ENCODE data around the gene ARHGAP24. TPM values are rescaled to one million over a fixed set of nuclear protein-coding genes. Genes with fewer than 3 reads are reported as not detected.
"Not testable (repeated sequence)": the region's sequence is repeated elsewhere in the genome, so short reads cannot be mapped to it uniquely, and the experiment has no call there.

The ARHGAP24 gene
- total RNA-seq, 1 experiment from 2014 or later: 1.3 TPM

DNA sequence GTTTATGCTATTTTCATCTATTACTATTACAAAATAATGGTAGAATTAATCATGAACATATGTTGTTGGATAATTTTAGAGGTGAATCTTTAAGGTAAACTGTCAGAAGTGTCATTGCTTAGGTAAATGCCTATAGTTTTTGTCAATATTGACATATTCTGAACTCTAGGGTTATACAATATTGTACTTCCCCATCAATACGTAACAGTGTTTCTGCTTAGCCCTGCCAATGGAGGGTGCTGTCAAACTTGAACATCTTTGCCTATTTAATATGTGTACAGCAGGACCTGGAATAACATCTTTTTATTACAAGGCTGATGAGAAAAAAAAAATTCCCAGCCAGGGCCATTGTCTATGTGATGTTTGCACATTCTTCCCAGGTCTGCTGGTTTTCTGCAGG, 40.8 kb downstream of the ARHGAP24 start:
- ATAC-seq (no peak), DNase-seq (ENCODE audit: low read depth, low spot score) (no peak)
- BruUV-seq (replicated peaks): no TSS peak
- POLR2A ChIA-PET: no interaction called here
- no peak overlapping the region for H3K4me2 ChIP-seq (ENCODE audit: low read length)
- intact Hi-C loops (cut with micrococcal nuclease): no loop called here
- RAD21 ChIA-PET (ENCODE audit: low non-redundant PET in 1 of 2, low total read pairs in 2 of 2, uncharacterized antibody in 2 of 2, unreplicated experiment in 2 of 2): no interaction called here
- no peak overlapping the region for H3K4me3 ChIP-seq (replicated peaks in 1 of 2; ENCODE audit: low read depth in 1 of 2, low read length in 2 of 2)
- no peak overlapping the region for H2AFZ ChIP-seq (ENCODE audit: low read depth, low read length, poor library complexity, severe bottlenecking)
- H3K27ac ChIP-seq (ENCODE audit: low read depth, low read length): no peak overlapping the region
- H3K9me3 ChIP-seq (ENCODE audit: control insufficient read depth in 1 of 2, insufficient read depth in 1 of 2, low read depth in 1 of 2, low read length in 2 of 2): no peaks in the 10 kb centered on the region
- TF ChIP-seq, protein P1, sequence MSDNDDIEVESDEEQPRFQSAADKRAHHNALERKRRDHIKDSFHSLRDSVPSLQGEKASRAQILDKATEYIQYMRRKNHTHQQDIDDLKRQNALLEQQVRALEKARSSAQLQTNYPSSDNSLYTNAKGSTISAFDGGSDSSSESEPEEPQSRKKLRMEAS (IDR thresholded peaks at IDR 0.05): no peak
- TF ChIP-seq SIN3A (IDR thresholded peaks at IDR 0.05; ENCODE audit: low read depth) (no peak), ZFX (IDR thresholded peaks at IDR 0.05) (no peak), FOSL1 (IDR thresholded peaks at IDR 0.05; ENCODE audit: low read depth) (no peak), CBX3 (IDR thresholded peaks at IDR 0.05; ENCODE audit: low read depth) (no peak), POLR2A (IDR thresholded peaks at IDR 0.05; ENCODE audit: borderline replicate concordance, extremely low read depth, insufficient read depth, insufficient read length) (no peak), YY1 (IDR thresholded peaks at IDR 0.05; ENCODE audit: extremely low read depth, insufficient replicate concordance, low read depth, low read length) (no peak), EZH2 (IDR thresholded peaks at IDR 0.05) (no peak), ZNF274 (IDR thresholded peaks at IDR 0.05; ENCODE audit: low read depth, low read length) (no peak), SRF (IDR thresholded peaks at IDR 0.05; ENCODE audit: low read depth) (no peak), ELF1 (IDR thresholded peaks at IDR 0.05; ENCODE audit: borderline replicate concordance, low read depth) (no peak), EZH2phosphoT487 (IDR thresholded peaks at IDR 0.05; ENCODE audit: borderline replicate concordance) (no peak)
- TF ChIP-seq, protein P2, sequence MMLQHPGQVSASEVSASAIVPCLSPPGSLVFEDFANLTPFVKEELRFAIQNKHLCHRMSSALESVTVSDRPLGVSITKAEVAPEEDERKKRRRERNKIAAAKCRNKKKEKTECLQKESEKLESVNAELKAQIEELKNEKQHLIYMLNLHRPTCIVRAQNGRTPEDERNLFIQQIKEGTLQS (IDR thresholded peaks at IDR 0.05): no peak
- TF ChIP-seq, protein P3, sequence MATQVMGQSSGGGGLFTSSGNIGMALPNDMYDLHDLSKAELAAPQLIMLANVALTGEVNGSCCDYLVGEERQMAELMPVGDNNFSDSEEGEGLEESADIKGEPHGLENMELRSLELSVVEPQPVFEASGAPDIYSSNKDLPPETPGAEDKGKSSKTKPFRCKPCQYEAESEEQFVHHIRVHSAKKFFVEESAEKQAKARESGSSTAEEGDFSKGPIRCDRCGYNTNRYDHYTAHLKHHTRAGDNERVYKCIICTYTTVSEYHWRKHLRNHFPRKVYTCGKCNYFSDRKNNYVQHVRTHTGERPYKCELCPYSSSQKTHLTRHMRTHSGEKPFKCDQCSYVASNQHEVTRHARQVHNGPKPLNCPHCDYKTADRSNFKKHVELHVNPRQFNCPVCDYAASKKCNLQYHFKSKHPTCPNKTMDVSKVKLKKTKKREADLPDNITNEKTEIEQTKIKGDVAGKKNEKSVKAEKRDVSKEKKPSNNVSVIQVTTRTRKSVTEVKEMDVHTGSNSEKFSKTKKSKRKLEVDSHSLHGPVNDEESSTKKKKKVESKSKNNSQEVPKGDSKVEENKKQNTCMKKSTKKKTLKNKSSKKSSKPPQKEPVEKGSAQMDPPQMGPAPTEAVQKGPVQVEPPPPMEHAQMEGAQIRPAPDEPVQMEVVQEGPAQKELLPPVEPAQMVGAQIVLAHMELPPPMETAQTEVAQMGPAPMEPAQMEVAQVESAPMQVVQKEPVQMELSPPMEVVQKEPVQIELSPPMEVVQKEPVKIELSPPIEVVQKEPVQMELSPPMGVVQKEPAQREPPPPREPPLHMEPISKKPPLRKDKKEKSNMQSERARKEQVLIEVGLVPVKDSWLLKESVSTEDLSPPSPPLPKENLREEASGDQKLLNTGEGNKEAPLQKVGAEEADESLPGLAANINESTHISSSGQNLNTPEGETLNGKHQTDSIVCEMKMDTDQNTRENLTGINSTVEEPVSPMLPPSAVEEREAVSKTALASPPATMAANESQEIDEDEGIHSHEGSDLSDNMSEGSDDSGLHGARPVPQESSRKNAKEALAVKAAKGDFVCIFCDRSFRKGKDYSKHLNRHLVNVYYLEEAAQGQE (IDR thresholded peaks at IDR 0.05; ENCODE audit: low read depth): no peak
- TF ChIP-seq, protein P4, sequence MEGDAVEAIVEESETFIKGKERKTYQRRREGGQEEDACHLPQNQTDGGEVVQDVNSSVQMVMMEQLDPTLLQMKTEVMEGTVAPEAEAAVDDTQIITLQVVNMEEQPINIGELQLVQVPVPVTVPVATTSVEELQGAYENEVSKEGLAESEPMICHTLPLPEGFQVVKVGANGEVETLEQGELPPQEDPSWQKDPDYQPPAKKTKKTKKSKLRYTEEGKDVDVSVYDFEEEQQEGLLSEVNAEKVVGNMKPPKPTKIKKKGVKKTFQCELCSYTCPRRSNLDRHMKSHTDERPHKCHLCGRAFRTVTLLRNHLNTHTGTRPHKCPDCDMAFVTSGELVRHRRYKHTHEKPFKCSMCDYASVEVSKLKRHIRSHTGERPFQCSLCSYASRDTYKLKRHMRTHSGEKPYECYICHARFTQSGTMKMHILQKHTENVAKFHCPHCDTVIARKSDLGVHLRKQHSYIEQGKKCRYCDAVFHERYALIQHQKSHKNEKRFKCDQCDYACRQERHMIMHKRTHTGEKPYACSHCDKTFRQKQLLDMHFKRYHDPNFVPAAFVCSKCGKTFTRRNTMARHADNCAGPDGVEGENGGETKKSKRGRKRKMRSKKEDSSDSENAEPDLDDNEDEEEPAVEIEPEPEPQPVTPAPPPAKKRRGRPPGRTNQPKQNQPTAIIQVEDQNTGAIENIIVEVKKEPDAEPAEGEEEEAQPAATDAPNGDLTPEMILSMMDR (IDR thresholded peaks at IDR 0.05 in 2 of 3, conservative IDR thresholded peaks at IDR 0.05 in 1 of 3; ENCODE audit: borderline replicate concordance in 1 of 3, insufficient read depth in 1 of 3, low read depth in 2 of 3, low read length in 2 of 3): no peak
- CTCF ChIA-PET: no interaction called here
- no peaks in the 10 kb centered on the region for H3K9me2 ChIP-seq (ENCODE audit: insufficient read depth)
- no peak overlapping the region for H3K9ac ChIP-seq (ENCODE audit: low read length)
- H3K4me1 ChIP-seq (ENCODE audit: control insufficient read depth in 1 of 2, insufficient read depth in 2 of 2, low read length in 2 of 2): no peaks in the 10 kb centered on the region
- no peaks in the 10 kb centered on the region for H3K79me2 ChIP-seq (ENCODE audit: insufficient read depth, low read length)
- H3K27me3 ChIP-seq (ENCODE audit: insufficient read depth, low read length): no peaks in the 10 kb centered on the region
- H3K36me3 ChIP-seq (ENCODE audit: control insufficient read depth in 1 of 2, insufficient read depth in 2 of 2, low read length in 2 of 2): no peaks in the 10 kb centered on the region
- no peaks in the 10 kb centered on the region for H4K20me1 ChIP-seq (ENCODE audit: insufficient read depth)

DNA sequence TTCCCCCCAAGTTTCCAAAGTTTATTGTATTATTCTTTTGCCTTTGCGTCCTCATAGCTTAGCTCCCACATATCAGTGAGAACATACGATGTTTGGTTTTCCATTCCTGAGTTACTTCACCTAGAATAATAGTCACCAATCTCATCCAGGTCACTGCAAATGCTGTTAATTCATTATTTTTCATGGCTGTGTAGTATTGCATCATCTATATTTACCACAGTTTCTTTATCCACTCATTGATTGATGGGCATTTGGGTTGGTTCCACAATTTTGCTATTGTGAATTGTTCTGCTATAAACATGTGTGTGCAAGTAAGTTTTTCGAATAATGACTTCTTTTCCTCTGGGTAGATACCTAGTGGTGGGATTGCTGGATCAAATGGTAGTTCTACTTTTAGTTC, 43.6 kb downstream of the ARHGAP24 start:
- POLR2A ChIA-PET; intact Hi-C loops (cut with micrococcal nuclease); RAD21 ChIA-PET (ENCODE audit: low non-redundant PET in 1 of 2, low total read pairs in 2 of 2, uncharacterized antibody in 2 of 2, unreplicated experiment in 2 of 2); H3K36me3 ChIP-seq (ENCODE audit: control insufficient read depth in 1 of 2, insufficient read depth in 2 of 2, low read length in 2 of 2); CTCF ChIA-PET; ATAC-seq; H2AFZ ChIP-seq (ENCODE audit: low read depth, low read length, poor library complexity, severe bottlenecking); H3K79me2 ChIP-seq (ENCODE audit: insufficient read depth, low read length); H3K4me2 ChIP-seq (ENCODE audit: low read length); H4K20me1 ChIP-seq (ENCODE audit: insufficient read depth); H3K9me3 ChIP-seq (ENCODE audit: control insufficient read depth in 1 of 2, insufficient read depth in 1 of 2, low read depth in 1 of 2, low read length in 2 of 2); H3K4me1 ChIP-seq (ENCODE audit: control insufficient read depth in 1 of 2, insufficient read depth in 2 of 2, low read length in 2 of 2); H3K9me2 ChIP-seq (ENCODE audit: insufficient read depth); H3K9ac ChIP-seq (ENCODE audit: low read length); DNase-seq (ENCODE audit: low read depth, low spot score); H3K27ac ChIP-seq (ENCODE audit: low read depth, low read length); BruUV-seq (replicated peaks); H3K4me3 ChIP-seq (replicated peaks in 1 of 2; ENCODE audit: low read depth in 1 of 2, low read length in 2 of 2); H3K27me3 ChIP-seq (ENCODE audit: insufficient read depth, low read length): not testable (repeated sequence)
